Measurements from ENCODE around the gene TRMT10B. TPM values are rescaled to one million over a fixed set of nuclear protein-coding genes. Genes with fewer than 3 reads are reported as not detected.
A peak's percentile ranks its signal among the peaks of the same experiment; 100 is the strongest.

Gene TRMT10B
- total RNA-seq (ENCODE audit: low replicate concordance): 1.3 and 2.4 TPM in 2 replicates

GRCh38 chr9:37753489-37754190 lies at the start of gene TRMT10B:
Gene TRMT10B (plus strand): TSS chr9:37753805. CDS start chr9:37761932, 8,127 bp downstream.
- DNase-seq (ENCODE audit: low read depth): peak; percentile 72
- TF ChIP-seq CTCF (IDR thresholded peaks at IDR 0.05; ENCODE audit: insufficient read depth, low read length): peak; percentile 19
- H3K4me3 ChIP-seq (ENCODE audit: low read depth, low read length): peak within 1 kb of the TSS; percentile 78

DNA sequence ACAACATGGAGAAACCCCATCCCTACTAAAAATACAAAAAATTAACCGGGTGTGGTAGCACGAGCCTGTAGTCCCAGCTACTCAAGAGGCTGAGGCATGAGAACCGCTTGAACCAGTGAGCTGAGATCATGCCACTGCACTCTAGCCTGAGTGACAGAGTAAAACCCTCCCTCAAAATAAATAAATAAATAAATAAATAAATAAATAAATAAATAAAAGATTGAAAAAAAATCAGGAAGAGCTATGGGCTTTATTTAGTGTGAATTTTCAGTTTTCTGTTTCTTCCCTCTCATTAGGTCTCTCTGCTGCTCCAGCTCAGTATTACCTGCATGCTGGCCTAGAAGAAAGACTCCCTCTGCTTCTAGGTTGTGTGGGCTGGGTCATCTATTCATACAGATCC lies 47.8 kb upstream of the TRMT10B start:
- DNase-seq (ENCODE audit: low read depth): no peak
- no peak for TF ChIP-seq CTCF (IDR thresholded peaks at IDR 0.05; ENCODE audit: insufficient read depth, low read length)
- no peak overlapping the region for H3K4me3 ChIP-seq (ENCODE audit: low read depth, low read length)

DNA sequence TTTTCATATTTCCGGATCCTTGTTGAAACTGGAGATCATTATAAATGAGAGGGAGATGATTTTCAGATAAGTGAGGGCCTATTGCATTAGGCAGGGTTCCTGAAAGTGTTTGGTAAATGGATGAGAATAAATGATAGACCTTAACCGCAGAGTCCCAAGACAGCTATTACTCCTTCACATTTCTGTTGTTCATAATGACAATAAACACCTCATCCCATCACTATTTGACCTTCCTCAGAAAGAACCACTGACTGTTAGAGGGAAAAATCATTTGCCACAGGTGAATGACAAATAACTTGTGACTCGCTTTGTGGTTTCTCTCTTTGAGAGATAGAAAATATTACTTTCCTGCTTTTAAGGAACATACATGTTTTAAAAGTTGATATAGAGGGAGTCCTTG lies 47.3 kb upstream of the TRMT10B start:
- no peak for TF ChIP-seq CTCF (IDR thresholded peaks at IDR 0.05; ENCODE audit: insufficient read depth, low read length)
- no peak for DNase-seq (ENCODE audit: low read depth)
- H3K4me3 ChIP-seq (ENCODE audit: low read depth, low read length): no peak overlapping the region

DNA sequence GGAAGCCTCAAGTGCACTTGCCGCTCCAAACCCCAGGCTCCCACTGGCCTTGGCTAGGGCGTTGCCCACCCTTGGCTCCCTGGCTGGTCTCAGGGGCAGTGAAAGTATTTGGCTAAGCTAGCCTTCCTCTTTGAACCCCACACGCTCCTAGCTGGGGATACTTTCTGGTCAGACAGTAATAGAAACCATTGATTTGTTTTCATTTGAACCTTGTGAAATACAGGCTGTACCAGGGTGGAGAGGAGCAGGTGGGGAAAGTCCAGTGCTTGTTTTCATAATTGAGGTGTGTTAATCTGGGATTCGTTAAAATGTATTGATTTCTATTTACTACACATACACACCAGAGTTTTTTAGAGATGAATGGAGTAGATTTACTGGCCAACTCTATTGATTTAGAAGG lies 45.9 kb upstream of the TRMT10B start:
- no peak for DNase-seq (ENCODE audit: low read depth)
- no peak for TF ChIP-seq CTCF (IDR thresholded peaks at IDR 0.05; ENCODE audit: insufficient read depth, low read length)

GRCh38 chr9:37710046-37710445 lies 43.6 kb upstream of the TRMT10B start:
- no peak for DNase-seq (ENCODE audit: low read depth)
- no peak overlapping the region for H3K4me3 ChIP-seq (ENCODE audit: low read depth, low read length)
- no peak for TF ChIP-seq CTCF (IDR thresholded peaks at IDR 0.05; ENCODE audit: insufficient read depth, low read length)

More for the DNA sequence above, 45.9 kb upstream of the TRMT10B start:
- H3K4me3 ChIP-seq (ENCODE audit: low read depth, low read length): no peak overlapping the region

GRCh38 chr9:37715260-37715659 lies 38.3 kb upstream of the TRMT10B start:
- TF ChIP-seq CTCF (IDR thresholded peaks at IDR 0.05; ENCODE audit: insufficient read depth, low read length): no peak
- no peak for DNase-seq (ENCODE audit: low read depth)
- H3K4me3 ChIP-seq (ENCODE audit: low read depth, low read length): no peak overlapping the region
